ENCODE data around the gene CSRP2.

Gene CSRP2

DNA sequence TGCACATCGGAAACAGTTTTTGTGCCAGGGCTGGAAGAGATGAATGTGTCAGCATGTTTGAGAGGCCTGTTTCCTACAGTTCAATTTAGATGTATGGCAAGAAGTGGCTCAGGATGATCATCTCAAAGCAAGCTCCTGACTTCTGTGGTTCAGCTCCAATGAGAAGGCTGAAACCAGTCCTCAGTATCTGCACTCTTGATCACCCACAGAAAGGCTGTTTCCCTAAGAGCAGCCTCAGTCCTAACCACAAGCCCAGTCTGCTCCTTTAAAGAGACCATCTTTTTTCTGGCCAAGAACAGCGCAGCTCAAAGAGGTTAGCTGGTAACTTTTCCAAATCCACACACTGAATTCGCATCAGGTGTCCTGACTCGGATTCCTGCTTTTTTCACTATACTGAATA lies 19.2 kb downstream of the CSRP2 start:
- Mint-ChIP-seq H3K4me3 (no peak overlapping the region), H3K27me3 (no peaks in the 10 kb centered on the region), H3K9me3 (peaks cover 4% of the 10 kb centered on the region), H3K36me3 (ENCODE audit: low read depth) (peaks cover 20% of the 10 kb centered on the region), H3K27ac (no peak overlapping the region), H3K4me1 (ENCODE audit: low read depth) (no peaks in the 10 kb centered on the region)

DNA sequence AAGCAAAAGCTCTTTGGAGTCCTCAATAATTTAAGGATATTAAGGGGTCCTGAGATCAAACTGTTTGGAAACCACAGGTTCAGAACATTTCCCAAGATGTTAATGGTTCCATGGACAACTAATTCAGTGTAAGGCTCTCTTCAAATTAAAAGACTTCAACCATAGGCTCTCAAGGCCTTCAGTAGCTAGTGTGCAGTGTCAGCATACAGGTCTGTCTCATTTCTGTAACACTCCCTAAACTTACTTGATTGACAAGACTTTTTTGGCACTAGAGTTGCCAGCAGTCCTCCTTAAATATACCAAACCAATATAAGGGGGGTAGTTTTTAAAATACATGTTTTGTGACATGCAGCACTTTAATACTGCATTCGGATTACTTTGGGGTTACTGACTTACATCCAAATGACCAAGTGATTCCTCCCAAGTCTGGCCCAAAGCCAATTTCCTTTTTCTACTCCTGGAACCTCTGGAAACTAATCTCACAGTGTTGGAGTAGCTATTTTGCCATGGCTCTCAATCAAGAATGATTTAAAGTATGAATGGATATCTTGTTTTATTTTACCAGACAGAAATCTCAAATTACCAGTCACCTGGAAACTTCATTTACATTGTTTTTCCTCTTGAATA lies 22.7 kb downstream of the CSRP2 start:
- H3K27ac Mint-ChIP-seq, result no peak overlapping the region
- peaks cover 42% of the 10 kb centered on the region for H3K36me3 Mint-ChIP-seq (ENCODE audit: low read depth)
- no peak overlapping the region for H3K4me3 Mint-ChIP-seq
- H3K9me3 Mint-ChIP-seq, result peaks cover 4% of the 10 kb centered on the region
- H3K27me3 Mint-ChIP-seq, result no peaks in the 10 kb centered on the region
- no peaks in the 10 kb centered on the region for H3K4me1 Mint-ChIP-seq (ENCODE audit: low read depth)

DNA sequence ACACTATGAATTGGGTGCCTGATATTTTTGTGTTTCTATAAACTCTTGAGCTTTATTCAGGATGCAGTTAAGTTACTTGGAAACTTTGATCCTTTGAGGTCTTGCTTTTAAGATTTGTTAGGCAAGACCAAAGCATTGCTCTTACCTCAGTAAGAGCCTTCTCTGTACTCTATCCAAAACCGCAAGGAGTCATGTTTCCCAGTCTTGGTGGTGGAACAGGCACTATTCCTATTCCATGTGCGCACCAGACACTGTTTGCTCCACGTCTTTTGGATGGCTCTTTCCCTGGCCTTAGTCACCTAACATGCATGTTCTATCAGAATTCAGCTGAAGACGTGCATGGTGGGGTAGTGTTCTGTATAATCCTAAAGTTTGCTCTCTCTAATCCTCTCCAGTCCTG lies 23.5 kb downstream of the CSRP2 start:
- no peaks in the 10 kb centered on the region for H3K4me1 Mint-ChIP-seq (ENCODE audit: low read depth)
- no peak overlapping the region for H3K27ac Mint-ChIP-seq
- no peak overlapping the region for H3K4me3 Mint-ChIP-seq
- peaks cover 48% of the 10 kb centered on the region for H3K36me3 Mint-ChIP-seq (ENCODE audit: low read depth)
- no peaks in the 10 kb centered on the region for H3K27me3 Mint-ChIP-seq
- peaks cover 4% of the 10 kb centered on the region for H3K9me3 Mint-ChIP-seq

DNA sequence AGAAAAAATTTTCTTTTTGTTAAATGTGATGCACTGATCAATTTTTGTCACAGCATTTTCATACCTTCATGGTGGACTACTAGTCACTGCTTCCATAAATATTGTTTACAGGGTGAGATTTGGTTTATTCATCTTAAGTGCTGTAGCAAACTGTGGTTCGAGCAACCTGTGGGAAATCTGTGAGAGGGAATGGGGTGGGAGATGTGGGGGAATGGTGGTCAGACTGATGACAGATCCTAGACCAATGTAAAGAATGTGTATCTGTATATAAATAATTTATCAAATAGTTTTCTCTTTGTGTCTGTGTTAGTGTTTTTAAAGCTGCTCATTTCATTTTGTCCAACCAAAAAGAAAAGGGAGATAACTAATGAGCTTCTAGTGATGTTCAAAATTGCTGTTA lies 26.7 kb downstream of the CSRP2 start:
- no peak overlapping the region for H3K27ac Mint-ChIP-seq
- no peaks in the 10 kb centered on the region for H3K27me3 Mint-ChIP-seq
- no peak overlapping the region for H3K4me3 Mint-ChIP-seq
- peaks cover 4% of the 10 kb centered on the region for H3K9me3 Mint-ChIP-seq
- H3K4me1 Mint-ChIP-seq (ENCODE audit: low read depth), result no peaks in the 10 kb centered on the region
- H3K36me3 Mint-ChIP-seq (ENCODE audit: low read depth), result peaks cover 62% of the 10 kb centered on the region

DNA sequence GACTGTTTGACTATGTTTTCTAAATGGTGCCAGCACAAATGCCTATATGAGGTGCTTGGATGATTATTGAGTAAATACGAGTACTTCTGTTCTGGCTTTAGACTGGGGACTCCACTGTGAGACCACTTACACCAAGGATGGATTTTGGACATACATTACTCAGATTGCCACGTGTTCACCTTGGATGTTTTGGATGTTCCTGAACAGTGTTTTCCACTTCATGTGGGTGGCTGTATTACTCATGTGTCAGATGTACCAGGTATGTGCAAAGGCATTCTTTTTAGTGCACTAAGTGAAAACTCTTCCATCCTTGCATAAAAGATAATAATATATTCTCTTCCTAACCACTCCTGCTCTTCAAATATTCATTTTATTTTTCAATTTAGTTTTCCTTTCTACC lies 30.7 kb downstream of the CSRP2 start:
- Mint-ChIP-seq H3K9me3 (no peaks in the 10 kb centered on the region), H3K36me3 (ENCODE audit: low read depth) (peaks cover 53% of the 10 kb centered on the region)

DNA sequence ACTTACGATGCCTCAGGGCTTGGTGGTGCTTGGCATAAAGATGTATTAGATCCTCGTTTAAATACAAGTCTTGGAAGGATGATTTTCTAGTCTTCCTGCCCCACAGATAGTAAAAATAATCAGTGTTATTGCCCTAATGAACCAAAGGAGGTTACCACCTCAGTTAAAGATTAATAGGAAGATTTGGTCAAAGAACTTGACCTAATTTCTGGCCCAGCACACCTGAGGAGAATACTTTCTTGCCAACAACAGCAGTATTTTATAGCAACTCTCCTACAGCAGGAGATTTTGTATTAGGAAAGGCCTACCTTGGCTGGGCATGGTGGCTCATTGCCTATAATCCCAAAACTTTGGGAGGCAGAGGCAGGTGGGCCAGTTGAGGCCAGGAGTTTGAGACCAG lies 31.6 kb downstream of the CSRP2 start:
- Mint-ChIP-seq H3K4me3 (no peak overlapping the region), H3K27ac (no peak overlapping the region), H3K36me3 (ENCODE audit: low read depth) (peaks cover 49% of the 10 kb centered on the region), H3K9me3 (no peaks in the 10 kb centered on the region), H3K27me3 (no peaks in the 10 kb centered on the region), H3K4me1 (ENCODE audit: low read depth) (no peaks in the 10 kb centered on the region)

More for the DNA sequence above, 30.7 kb downstream of the CSRP2 start:
- Mint-ChIP-seq H3K27ac (no peak overlapping the region), H3K4me1 (ENCODE audit: low read depth) (no peaks in the 10 kb centered on the region), H3K27me3 (no peaks in the 10 kb centered on the region), H3K4me3 (no peak overlapping the region)

DNA sequence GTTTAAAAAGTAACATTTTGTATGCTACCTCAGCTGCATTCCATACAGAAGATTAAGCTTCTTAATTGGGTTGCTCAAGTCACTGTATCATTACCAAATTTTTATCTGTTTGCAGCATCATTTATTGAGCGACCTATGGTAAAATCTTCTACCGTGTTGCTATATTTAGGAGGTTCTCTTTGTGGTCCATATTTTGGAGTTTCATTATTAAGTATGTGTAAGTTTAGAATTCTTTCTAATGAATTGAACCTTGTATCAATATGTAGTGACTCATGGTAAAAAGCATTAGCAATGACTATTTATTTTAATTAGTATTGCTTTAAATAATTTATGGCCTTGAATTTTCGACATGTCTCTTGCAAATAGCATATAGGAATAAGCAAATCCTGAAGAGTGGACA lies 42.2 kb downstream of the CSRP2 start:
- Mint-ChIP-seq H3K36me3 (ENCODE audit: low read depth) (peaks cover 16% of the 10 kb centered on the region), H3K27me3 (no peaks in the 10 kb centered on the region), H3K9me3 (no peaks in the 10 kb centered on the region), H3K4me1 (ENCODE audit: low read depth) (no peaks in the 10 kb centered on the region), H3K27ac (no peak overlapping the region), H3K4me3 (no peak overlapping the region)

DNA sequence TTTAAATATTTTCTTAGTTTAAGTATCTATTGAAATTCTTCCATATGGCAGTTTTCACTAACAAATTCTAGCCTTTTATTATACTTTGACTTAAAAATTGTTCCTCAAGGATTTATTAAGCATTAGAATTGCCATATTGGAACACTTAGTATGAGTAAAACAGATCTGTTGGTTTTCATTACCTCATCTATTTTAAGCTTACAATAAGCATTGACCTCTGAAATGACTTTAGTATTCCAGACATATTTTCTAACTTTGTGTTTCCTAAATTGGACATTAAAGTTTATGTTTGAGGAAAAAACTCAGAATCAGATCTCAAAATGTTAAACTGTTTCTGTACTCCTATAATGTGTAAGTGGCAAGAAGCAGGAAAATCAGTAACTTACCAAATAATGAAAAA lies 48.4 kb downstream of the CSRP2 start:
- Mint-ChIP-seq H3K27ac (no peak overlapping the region), H3K27me3 (no peaks in the 10 kb centered on the region), H3K4me3 (no peak overlapping the region), H3K36me3 (ENCODE audit: low read depth) (peaks cover 41% of the 10 kb centered on the region), H3K9me3 (no peaks in the 10 kb centered on the region), H3K4me1 (ENCODE audit: low read depth) (no peaks in the 10 kb centered on the region)

DNA sequence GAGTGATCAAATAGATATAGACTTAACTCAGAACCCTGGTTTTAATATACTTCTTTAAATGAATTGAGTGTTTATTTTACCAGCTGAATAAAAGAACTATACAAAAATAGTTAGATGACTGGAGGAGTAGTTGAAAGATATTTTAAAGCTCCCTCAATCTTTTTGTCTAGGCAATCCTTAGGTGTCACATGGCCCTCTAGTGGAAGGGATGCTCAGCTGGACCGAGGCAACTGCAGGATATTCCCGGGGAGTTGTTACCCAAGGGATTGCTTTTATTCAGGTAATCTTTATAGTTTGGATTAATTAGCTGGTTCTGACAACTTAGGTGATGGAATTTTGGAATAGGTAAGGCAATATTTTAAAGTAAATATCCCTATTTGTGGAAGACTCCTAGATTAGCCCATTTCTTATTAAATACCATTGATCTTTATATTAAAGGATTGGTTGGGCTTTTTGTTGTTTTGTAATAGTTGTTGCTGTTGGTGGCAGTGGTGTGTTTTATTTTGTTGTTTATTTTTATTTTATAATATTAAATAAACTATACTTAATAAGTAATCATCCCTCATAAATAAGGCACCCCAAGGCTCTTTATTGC lies 57.8 kb downstream of the CSRP2 start:
- H3K4me3 Mint-ChIP-seq, result no peak overlapping the region
- H3K27me3 Mint-ChIP-seq, result no peaks in the 10 kb centered on the region
- H3K27ac Mint-ChIP-seq, result no peak overlapping the region
- H3K9me3 Mint-ChIP-seq, result no peaks in the 10 kb centered on the region
- H3K4me1 Mint-ChIP-seq (ENCODE audit: low read depth), result no peaks in the 10 kb centered on the region
- peaks cover 20% of the 10 kb centered on the region for H3K36me3 Mint-ChIP-seq (ENCODE audit: low read depth)

DNA sequence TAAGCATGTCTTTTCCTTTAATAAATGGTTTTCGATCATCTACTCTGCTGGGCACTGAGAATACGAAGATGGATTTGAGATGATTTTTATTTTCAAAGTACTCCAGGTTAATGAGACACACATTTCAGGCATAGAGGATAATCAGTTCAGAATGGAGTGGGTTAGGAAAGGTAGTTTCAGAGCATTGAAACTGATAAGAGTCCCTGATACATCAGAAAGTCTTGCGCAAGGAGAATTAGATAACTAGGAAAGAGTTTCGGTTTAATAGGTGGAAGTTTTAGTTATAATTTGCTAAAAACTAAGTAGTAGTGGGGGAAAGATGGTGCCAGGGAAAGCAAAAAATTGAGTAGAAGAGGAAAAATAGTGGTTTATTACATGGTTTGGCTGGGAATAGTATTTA lies 64.8 kb downstream of the CSRP2 start:
- H3K4me3 Mint-ChIP-seq, result no peak overlapping the region
- peaks cover 40% of the 10 kb centered on the region for H3K36me3 Mint-ChIP-seq (ENCODE audit: low read depth)
- H3K4me1 Mint-ChIP-seq (ENCODE audit: low read depth), result no peaks in the 10 kb centered on the region
- H3K9me3 Mint-ChIP-seq, result no peaks in the 10 kb centered on the region
- H3K27ac Mint-ChIP-seq, result no peak overlapping the region
- no peaks in the 10 kb centered on the region for H3K27me3 Mint-ChIP-seq

DNA sequence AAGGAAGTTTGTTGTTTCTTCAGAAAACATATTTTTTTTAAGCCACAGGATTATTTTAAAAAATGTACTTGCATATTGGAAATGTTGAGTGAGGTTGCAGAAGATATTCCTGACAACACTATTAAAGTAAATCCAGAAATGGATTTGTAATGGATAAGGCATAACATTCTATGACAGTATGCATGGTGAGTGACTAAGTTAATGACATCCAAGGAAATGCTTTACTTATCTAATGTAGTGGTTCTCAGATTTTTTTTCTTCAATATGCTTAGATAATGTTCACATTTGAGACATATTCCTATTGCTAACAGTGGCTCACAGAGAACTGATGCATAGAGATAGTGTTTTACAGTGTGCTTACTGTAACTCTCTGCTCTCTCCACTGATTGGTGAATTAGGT lies 65.6 kb downstream of the CSRP2 start:
- Mint-ChIP-seq H3K27me3 (no peaks in the 10 kb centered on the region), H3K4me3 (no peak overlapping the region), H3K36me3 (ENCODE audit: low read depth) (peaks cover 35% of the 10 kb centered on the region), H3K9me3 (no peaks in the 10 kb centered on the region), H3K27ac (no peak overlapping the region), H3K4me1 (ENCODE audit: low read depth) (no peaks in the 10 kb centered on the region)

DNA sequence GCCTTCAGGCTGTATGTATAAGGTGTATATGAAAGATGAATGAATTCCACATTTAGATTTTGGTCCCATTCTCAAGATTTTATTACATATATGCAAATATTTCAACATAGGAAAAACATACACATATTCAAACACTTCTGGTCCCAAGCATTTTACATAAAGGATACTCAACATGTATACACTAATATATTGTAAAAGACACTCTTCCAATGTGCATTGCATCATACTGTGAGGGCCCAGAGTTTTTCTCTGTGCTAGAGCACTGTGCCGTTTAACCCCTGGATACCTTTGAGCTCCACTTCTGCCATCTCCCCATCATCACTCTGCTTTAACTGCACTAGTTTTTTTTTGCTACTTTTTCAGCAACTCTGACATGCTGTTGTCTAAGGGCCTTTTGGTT lies 66.8 kb downstream of the CSRP2 start:
- no peak overlapping the region for H3K4me3 Mint-ChIP-seq
- H3K4me1 Mint-ChIP-seq (ENCODE audit: low read depth), result no peaks in the 10 kb centered on the region
- peaks cover 39% of the 10 kb centered on the region for H3K36me3 Mint-ChIP-seq (ENCODE audit: low read depth)
- H3K27ac Mint-ChIP-seq, result no peak overlapping the region
- H3K9me3 Mint-ChIP-seq, result no peaks in the 10 kb centered on the region
- H3K27me3 Mint-ChIP-seq, result no peaks in the 10 kb centered on the region

DNA sequence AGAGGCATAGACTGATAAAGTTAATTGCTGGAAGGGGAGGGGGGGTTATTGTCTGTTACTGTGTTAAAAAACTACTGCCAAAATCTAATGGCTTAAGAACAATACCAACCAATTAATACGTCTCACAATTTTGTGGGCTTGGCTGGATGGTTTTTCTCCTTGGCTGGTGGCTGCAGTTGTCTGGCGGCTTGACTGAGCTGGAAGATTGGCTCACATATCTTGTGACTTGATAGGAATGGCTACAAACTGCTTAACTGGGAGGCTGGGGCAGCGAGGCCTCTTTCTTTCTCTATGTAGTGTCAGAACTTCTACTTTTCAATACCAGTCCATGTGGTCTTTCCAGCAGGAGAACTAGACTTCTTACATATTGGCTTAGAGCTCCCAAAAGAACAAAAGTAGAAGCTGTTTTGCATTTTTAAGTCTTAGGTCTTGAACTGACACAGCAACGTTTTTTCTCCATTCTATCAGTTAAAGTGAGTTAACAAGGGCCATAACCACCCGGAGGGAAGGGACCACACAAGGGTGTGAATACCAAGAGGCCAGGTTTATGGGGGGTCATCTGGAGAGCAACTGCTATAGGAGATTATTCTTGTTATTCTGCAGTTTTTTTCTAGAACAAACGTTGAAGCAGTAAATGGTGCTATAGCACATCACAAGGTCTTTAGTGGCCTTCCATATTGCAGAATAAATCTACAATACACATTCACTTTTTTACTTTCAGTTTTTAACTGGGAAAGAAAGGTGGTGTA lies 68.0 kb downstream of the CSRP2 start:
- peaks cover 43% of the 10 kb centered on the region for H3K36me3 Mint-ChIP-seq (ENCODE audit: low read depth)
- no peaks in the 10 kb centered on the region for H3K9me3 Mint-ChIP-seq
- H3K4me3 Mint-ChIP-seq, result no peak overlapping the region
- H3K27me3 Mint-ChIP-seq, result no peaks in the 10 kb centered on the region
- no peaks in the 10 kb centered on the region for H3K4me1 Mint-ChIP-seq (ENCODE audit: low read depth)
- no peak overlapping the region for H3K27ac Mint-ChIP-seq

Measured in stimulated activated naive CD8-positive, alpha-beta T cell treated with anti-CD3 and anti-CD28 coated beads, Interleukin-15, Interleukin-2, amounts not matched to agents 100 ng/mL and 50 ng/mL, for 24 hours (primary cell).